GM23338 (cell line): ENCODE data around the gene TMEM107. TPM values are rescaled to one million over a fixed set of nuclear protein-coding genes. Genes with fewer than 3 reads are reported as not detected.

Experiments used
- ATAC-seq: fragments of 200-7000 bp; cut with Tn5 transposase; 3 replicates; pipeline ENCODE4 v1.9.1; 2020
- DNase-seq: peaks from one replicate; pipeline ENCODE4 v3.0.0-alpha.2; 2015; ENCODE audit warnings: low spot score
- H2AFZ ChIP-seq: fragments of 200-600 bp; sonication (generic); 2 replicates; pipeline ENCODE4 v1.8.0; 2016; ENCODE audit warnings: antibody characterized with exemption, mild to moderate bottlenecking, moderate library complexity
- H3F3A ChIP-seq: fragments of 200-600 bp; sonication (generic); replicated peaks from 2 replicates; pipeline ENCODE4 v1.8.0; 2017; ENCODE audit warnings: antibody characterized with exemption, mixed run types, low read depth
- H3K27ac ChIP-seq: fragments of 200-600 bp; sonication (generic); 2 replicates; pipeline ENCODE4 v1.6.1; 2016; ENCODE audit warnings: low read depth
- H3K27me3 ChIP-seq: fragments of 200-600 bp; sonication (generic); 2 replicates; pipeline ENCODE4 v1.8.0; 2016; ENCODE audit warnings: mild to moderate bottlenecking, mixed run types, moderate library complexity; ENCODE audit not compliant: insufficient read depth
- H3K36me3 ChIP-seq: fragments of 200-600 bp; sonication (generic); 2 replicates; pipeline ENCODE4 v1.8.0; 2016; ENCODE audit warnings: mild to moderate bottlenecking; ENCODE audit not compliant: insufficient read depth
- H3K4me1 ChIP-seq: fragments of 200-600 bp; sonication (generic); 2 replicates; pipeline ENCODE4 v1.8.0; 2016; ENCODE audit warnings: mild to moderate bottlenecking, moderate library complexity; ENCODE audit not compliant: insufficient read depth
- H3K4me2 ChIP-seq: fragments of 200-600 bp; sonication (generic); 2 replicates; pipeline ENCODE4 v1.7.1; 2017; ENCODE audit warnings: mixed run types
- H3K4me3 ChIP-seq: fragments of 200-600 bp; sonication (generic); 2 replicates; pipeline ENCODE4 v1.6.1; 2016; ENCODE audit warnings: mixed run types
- H3K79me2 ChIP-seq: fragments of 200-600 bp; sonication (generic); replicated peaks from 2 replicates; pipeline ENCODE4 v1.8.0; 2017; ENCODE audit warnings: mild to moderate bottlenecking; ENCODE audit not compliant: insufficient read depth
- H3K9me2 ChIP-seq: fragments of 200-600 bp; sonication (generic); 2 replicates; pipeline ENCODE4 v1.8.0; 2017; ENCODE audit not compliant: insufficient read depth
- H4K20me1 ChIP-seq: fragments of 200-600 bp; sonication (generic); replicated peaks from 2 replicates; pipeline ENCODE4 v1.8.0; 2017; ENCODE audit warnings: mild to moderate bottlenecking; ENCODE audit not compliant: insufficient read depth
- H3K27ac Mint-ChIP-seq: 2 replicates; pipeline ENCODE4 v1.8.0; 2020; ENCODE audit warnings: inconsistent platforms, mild to moderate bottlenecking, moderate library complexity, mixed read lengths
- H3K27me3 Mint-ChIP-seq: 3 replicates; pipeline ENCODE4 v1.8.0; 2022; ENCODE audit warnings: low read depth, mild to moderate bottlenecking, moderate library complexity, mixed read lengths, inconsistent platforms; ENCODE audit not compliant: insufficient read depth, poor library complexity
- H3K36me3 Mint-ChIP-seq: 3 replicates; pipeline ENCODE4 v1.8.0; 2021; ENCODE audit warnings: low read depth, mild to moderate bottlenecking, inconsistent platforms, moderate library complexity, mixed read lengths
- H3K4me1 Mint-ChIP-seq: 3 replicates; pipeline ENCODE4 v1.8.0; 2020; ENCODE audit warnings: mild to moderate bottlenecking, inconsistent platforms, mixed read lengths
- H3K4me3 Mint-ChIP-seq: 3 replicates; pipeline ENCODE4 v1.8.0; 2021; ENCODE audit warnings: moderate library complexity, mild to moderate bottlenecking, inconsistent platforms, mixed read lengths
- H3K9me3 Mint-ChIP-seq: 3 replicates; pipeline ENCODE4 v1.8.0; 2020; ENCODE audit warnings: moderate library complexity, mild to moderate bottlenecking, inconsistent platforms, mixed read lengths
- CREB1 ChIP-seq: fragments of 250-450 bp; sonication (Bioruptor Pico); IDR thresholded peaks from 2 replicates; pipeline ENCODE4 v1.5.0; 2020; ENCODE audit warnings: low read depth, mild to moderate bottlenecking, moderate library complexity
- ETS1 ChIP-seq: IDR thresholded peaks from 2 replicates; pipeline ENCODE4 v1.6.1; 2016; ENCODE audit warnings: antibody characterized with exemption
- POLR2AphosphoS5 ChIP-seq: IDR thresholded peaks from 2 replicates; pipeline ENCODE4 v1.6.1; 2016; ENCODE audit warnings: antibody characterized with exemption, low read depth
- REST ChIP-seq: IDR thresholded peaks from one replicate; pipeline ENCODE4 v1.6.1; 2018; ENCODE audit warnings: antibody characterized with exemption; ENCODE audit not compliant: unreplicated experiment
- ZNF331 ChIP-seq: fragments of 250-450 bp; sonication (Bioruptor Pico); IDR thresholded peaks from 2 replicates; pipeline ENCODE4 v1.5.0; 2020; ENCODE audit warnings: low read depth, mild to moderate bottlenecking, moderate library complexity
- ZNF462 ChIP-seq: fragments of 250-450 bp; sonication (Bioruptor Pico); IDR thresholded peaks from 2 replicates; pipeline ENCODE4 v1.5.0; 2020; ENCODE audit warnings: mild to moderate bottlenecking, moderate library complexity
- polyA plus RNA-seq: library from polyadenylated mRNA; unstranded; fragments of >200 nt; fragmentation: Nextera tagmentation; extraction: Ambion mirVana; gene quantifications from 2 replicates; pipeline ENCODE4 v1.2.1, GENCODE V29; 2016
- total RNA-seq: library from RNA; depleted of rRNA; stranded (reverse); fragments of >200 nt; shearing (Covaris generic); gene quantifications from 2 replicates; pipeline ENCODE4 v1.2.3, GENCODE V29; 2014

The TMEM107 gene
- total and polyA plus RNA-seq, 2 experiments from 2014 or later, result 10.8 to 20.4 TPM

DNA sequence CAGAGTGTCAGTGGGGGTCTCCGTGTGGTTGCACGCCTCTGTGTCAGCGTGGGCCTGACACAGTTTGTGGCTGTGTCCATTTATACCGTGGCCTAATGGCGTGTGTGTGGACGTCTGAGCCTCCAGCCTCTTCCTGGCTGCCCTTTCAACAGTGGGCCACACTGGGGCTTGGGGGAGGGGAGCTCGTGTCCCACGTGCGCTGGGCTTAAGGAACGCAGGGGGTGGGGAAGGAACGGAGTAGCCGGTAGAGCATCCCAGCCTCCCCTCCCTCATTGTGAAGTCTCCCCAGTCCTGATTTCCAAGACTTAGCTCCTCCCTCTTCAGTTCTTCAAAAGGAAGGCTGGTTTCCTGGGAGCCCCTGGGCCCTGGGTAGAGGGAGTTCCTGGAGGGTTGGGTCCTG lies 42.8 kb downstream of the TMEM107 start:
- Histone ChIP-seq H3K36me3 (no peaks in the 10 kb centered on the region), H3K9me2 (no peaks in the 10 kb centered on the region), H3F3A (peaks cover 19% of the 10 kb centered on the region), H3K27me3 (peaks cover 52% of the 10 kb centered on the region), H3K4me3 (peak overlapping the region; percentile 35; the same call in 1 of the 2 replicates), H4K20me1 (no peaks in the 10 kb centered on the region), H3K4me2 (peak overlapping the region; percentile 66), H2AFZ (peak overlapping the region; percentile 86), H3K79me2 (no peaks in the 10 kb centered on the region), H3K4me1 (peaks cover 21% of the 10 kb centered on the region), H3K27ac (no peak overlapping the region; the same call in 1 of the 2 replicates)
- H3K27me3 Mint-ChIP-seq, result peaks cover 30% of the 10 kb centered on the region
- H3K36me3 Mint-ChIP-seq, result no peaks in the 10 kb centered on the region
- peaks cover 13% of the 10 kb centered on the region for H3K4me1 Mint-ChIP-seq
- DNase-seq, result peak; percentile 89
- H3K4me3 Mint-ChIP-seq, result peak overlapping the region; percentile 34
- H3K9me3 Mint-ChIP-seq, result no peaks in the 10 kb centered on the region; the same call in 2 of the 3 replicates
- no peak for TF ChIP-seq ZNF462 (CRISPR knock-in tag)
- no peak for TF ChIP-seq REST
- TF ChIP-seq POLR2AphosphoS5, result peak; percentile 34; the same call in 1 of the 2 replicates
- 0 out of 2 replicates have a peak, but pooled peaks have one; percentile 6 for TF ChIP-seq CREB1 (CRISPR knock-in tag)
- TF ChIP-seq ZNF331 (CRISPR knock-in tag), result no peak
- no peak for TF ChIP-seq ETS1
- peak; percentile 88 for ATAC-seq
- peak overlapping the region; percentile 77; the same call in 1 of the 2 replicates for H3K27ac Mint-ChIP-seq
